ENCODE measurements around the gene DCLK3.

The DCLK3 gene

GRCh38 chr3:36707623-36708409 is 56.5 kb downstream of the DCLK3 start:
- no peak for DNase-seq

GRCh38 chr3:36705015-36705414 is 59.3 kb downstream of the DCLK3 start:
- DNase-seq: no peak

DNA sequence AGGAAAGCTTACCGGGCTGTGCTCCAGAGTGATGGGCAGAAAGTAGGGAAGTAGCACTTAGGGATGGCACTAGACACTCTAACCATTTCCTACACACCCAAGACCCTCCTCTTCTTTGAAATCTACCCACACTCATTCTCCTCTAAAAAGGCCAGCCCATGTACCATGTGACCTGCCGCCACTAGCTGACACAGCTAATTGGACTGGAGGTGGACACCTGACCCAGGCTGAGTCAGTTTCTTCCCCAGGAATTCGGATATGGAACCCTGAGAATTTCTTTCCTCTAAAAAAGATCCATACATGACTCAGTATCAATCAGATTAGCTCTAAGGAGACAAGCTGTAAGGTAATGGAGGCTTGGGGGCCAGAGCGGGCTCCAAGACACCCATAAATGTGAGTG is 60.1 kb downstream of the DCLK3 start:
- no peak for DNase-seq

DNA sequence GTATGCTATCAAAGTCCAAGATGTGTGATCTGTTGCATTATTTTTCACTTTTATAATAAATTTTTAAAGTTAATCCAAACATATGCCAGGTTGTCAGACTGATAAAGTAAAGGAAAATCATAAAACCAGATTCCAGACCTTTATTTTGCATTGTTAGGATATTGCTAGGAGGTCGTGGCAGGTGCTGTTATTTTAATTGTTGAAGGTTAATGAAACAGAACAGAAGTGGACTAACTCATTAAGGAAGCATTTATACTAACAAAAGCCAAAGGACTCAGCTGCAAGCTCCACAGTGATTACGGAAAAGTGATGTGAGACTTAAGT is 63.1 kb downstream of the DCLK3 start:
- DNase-seq: no peak

DNA sequence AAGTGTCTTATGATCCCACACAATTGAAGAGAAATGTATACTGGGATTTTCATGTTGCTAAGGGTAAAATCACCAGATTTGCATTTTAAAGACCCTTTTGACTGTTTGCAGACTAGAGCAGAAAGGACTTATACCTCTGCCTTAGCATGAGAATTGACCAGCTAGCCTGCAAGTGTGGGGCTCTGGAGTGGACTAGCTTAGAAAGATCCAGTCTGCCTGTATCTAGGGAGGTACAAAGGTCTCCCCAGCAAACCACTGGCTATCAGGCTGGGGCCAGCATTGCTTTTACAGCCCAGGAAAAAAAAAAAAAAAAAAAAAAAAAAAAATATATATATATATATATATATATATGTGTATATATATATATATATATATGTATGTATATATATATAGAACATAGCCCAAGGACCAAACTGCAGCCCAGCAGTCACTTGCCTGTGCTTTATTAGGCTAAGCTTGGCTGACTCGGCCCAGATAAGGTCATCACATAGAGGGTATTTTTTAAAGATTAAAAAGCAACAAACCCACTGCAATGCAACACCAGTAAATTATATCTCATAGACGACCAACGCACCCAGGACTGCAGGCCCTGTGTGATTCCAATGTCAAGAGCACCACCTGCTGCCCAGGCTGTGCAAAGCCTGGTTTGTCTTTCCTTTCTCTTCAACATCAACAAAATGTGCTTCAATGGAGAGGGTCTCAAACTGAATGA is 63.7 kb downstream of the DCLK3 start:
- DNase-seq: peak; percentile 23

- no peak for DNase-seq
Observed at GRCh38 chr3:36698314-36698713, 66.0 kb downstream of the DCLK3 start.

DNA sequence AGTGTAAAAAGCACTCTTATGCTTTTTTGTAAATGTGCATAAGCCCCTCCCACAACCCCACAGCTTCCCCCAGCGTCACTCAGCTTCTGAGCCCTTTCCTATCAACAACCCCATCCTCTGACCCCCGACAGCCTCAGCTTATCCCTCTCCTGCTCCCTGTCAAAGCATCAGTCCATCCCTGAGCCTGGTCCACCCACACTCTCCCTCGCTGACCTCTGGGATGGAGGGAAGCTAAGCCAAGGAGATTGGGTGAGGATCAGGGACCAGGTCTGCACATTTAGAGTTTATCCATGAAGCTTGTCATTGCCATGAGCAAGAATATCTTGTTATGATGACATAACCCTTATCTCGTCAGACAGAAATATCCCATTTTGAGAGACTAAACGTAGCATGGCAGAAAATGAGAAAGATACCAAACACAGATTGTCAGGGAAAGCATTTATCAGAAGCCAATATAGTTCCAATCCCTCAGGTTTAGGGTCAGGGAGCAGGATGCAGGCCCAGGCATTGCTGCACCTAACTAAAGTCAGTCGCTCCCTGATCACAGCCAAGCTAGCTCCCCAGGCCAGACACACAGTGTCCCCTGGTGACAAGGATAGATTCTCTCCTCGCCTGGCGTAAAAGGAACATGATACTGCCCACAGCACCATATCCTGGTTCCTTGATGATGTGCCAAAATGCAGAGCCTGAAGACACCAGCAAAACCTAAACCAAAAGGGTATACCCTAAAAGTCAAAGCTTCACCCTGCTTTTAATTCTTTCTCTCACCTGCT is 66.9 kb downstream of the DCLK3 start:
- DNase-seq: no peak

DNA sequence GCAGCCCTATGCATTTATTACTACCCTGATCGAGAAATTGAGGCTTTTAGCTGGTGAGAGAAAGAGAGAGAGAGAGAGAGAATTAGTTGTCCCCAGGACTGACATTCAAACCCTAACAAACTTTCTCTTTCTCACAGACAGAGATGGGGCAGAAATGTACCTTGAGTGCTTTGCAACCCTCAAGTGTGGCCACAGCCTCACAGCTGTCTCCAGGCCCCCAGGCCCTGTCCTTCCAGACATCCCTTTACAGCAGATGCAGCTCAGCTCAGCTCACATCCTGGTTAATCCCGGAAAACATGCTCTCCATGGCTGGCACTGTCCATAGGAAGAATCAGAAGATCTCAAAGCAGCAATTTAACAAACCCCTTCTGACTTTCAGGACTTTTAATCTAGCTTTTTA is 67.6 kb downstream of the DCLK3 start:
- DNase-seq: no peak

DNA sequence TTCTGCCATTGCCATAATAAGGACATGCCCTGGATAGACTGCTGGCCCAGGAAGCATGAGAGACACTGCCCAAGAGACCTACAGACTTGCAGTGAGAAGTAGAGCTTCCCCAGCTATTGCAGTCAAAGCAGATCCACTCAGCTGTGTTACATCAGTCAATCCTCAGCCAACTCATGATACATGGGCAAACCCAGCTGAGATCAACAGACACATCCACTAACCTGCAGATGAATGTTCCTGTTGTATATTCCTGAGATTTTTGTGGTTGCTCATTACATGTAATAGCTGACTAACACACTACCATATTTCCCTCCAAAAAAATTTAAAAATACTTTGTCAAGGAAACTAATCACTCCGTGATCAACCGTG is 68.6 kb downstream of the DCLK3 start:
- DNase-seq: no peak

GRCh38 chr3:36695113-36695768 is 69.1 kb downstream of the DCLK3 start:
- no peak for DNase-seq

GRCh38 chr3:36693670-36694069 is 70.7 kb downstream of the DCLK3 start:
- DNase-seq: no peak

DNA sequence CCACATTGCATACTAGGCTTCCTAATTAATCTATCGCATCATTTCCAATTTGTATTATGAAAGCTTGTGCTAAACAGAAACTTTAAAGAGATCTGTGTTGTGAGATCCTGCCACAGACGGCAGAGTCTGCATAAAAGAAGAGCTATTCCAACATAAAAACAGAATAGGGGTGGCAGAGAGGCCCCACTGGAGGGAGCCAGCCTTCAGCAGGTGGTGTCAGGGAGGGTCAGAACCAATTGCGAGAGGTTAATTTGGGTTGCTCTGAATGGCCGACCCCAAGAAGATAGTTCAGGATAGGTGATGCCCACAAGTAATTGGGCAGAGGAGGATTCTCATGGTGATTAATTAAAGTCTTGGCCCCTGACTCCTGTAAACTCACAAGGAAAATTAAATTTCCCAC is 74.8 kb downstream of the DCLK3 start:
- no peak for DNase-seq

DNA sequence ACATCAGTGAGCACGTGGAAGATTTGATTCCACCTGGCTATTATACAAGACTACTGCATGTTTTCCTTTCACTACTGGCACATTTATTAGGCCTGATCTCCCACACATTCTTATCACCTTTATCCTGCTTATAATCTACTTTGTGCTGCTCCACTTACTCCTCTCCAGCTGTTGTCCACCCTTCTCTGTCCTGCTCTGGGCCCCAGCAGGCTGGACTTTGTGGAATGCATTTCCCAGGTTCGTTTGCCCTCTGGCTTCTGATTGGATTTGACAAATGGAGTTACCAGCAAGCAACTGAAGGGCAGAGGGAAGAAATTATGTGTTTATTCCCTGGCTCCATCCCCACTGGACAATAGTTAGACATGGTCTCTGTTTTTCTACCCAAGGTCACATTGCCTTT is 75.5 kb downstream of the DCLK3 start:
- DNase-seq: no peak

GRCh38 chr3:36686516-36686915 is 77.8 kb downstream of the DCLK3 start:
- DNase-seq: no peak

DNA sequence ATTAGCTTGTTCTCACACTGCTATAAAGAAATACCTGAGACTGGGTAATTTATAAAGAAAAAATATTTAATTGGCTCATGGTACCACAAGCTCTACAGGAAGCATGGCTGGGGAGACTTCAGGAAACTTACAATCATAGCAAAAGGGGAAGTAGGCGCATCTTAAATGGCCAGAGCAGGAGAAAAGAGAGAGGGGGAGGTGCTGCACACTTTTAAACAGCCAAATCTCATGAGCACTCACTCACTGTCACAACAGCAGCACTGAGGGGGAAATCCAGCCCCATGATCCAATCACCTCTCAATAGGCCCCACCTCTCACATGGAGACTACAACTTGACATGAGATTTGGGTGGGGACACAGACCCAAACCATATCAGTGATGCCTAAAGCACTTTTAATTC is 82.5 kb downstream of the DCLK3 start:
- no peak for DNase-seq

- no peak for DNase-seq
Observed at GRCh38 chr3:36680952-36681351, 83.4 kb downstream of the DCLK3 start.

- no peak for DNase-seq
Observed at GRCh38 chr3:36679384-36680200, 84.8 kb downstream of the DCLK3 start.

- DNase-seq: no peak
Observed at GRCh38 chr3:36678216-36679013, 85.9 kb downstream of the DCLK3 start.

GRCh38 chr3:36677331-36678007 is 86.9 kb downstream of the DCLK3 start:
- DNase-seq: no peak

GRCh38 chr3:36674816-36675215 is 89.5 kb downstream of the DCLK3 start:
- DNase-seq: no peak

- no peak for DNase-seq
Observed at GRCh38 chr3:36669764-36670163, 94.6 kb downstream of the DCLK3 start.
